Ascending aorta (tissue), 2 donors: ENCODE data around the gene SORT1. TPM values are rescaled to one million over a fixed set of nuclear protein-coding genes. Genes with fewer than 3 reads are reported as not detected.

Source experiments
- DNase-seq, 2 donors: peaks; one replicate each; pipeline ENCODE4 v3.0.0-alpha.2; 2019; ENCODE audit warnings: low spot score in 2 of 2
- H3K27ac ChIP-seq, 2 donors: fragments of 200-600 bp; sonication (generic); one replicate each; pipeline ENCODE4 v1.5.1; 2016 to 2017; ENCODE audit warnings: mild to moderate bottlenecking in 1 of 2
- H3K27me3 ChIP-seq: fragments of 200-600 bp; sonication (generic); one replicate; pipeline ENCODE4 v1.5.1; 2017
- H3K36me3 ChIP-seq, 2 donors: fragments of 200-600 bp; sonication (generic); one replicate each; pipeline ENCODE4 v1.5.1; 2016
- H3K4me1 ChIP-seq, 2 donors: fragments of 200-600 bp; sonication (generic); one replicate each; pipeline ENCODE4 v1.5.1; 2016 to 2017; ENCODE audit warnings: mild to moderate bottlenecking in 1 of 2
- H3K4me3 ChIP-seq, 2 donors: fragments of 200-600 bp; sonication (generic); one replicate each; pipeline ENCODE4 v1.5.1; 2016 to 2017; ENCODE audit warnings: mild to moderate bottlenecking in 1 of 2
- H3K9me3 ChIP-seq, 2 donors: fragments of 200-600 bp; sonication (generic); one replicate each; pipeline ENCODE4 v1.5.1; 2016
- intact Hi-C: fragments of 100-400 bp; cut with DNase I; formaldehyde crosslinking; loops from one replicate; pipeline ENCODE4 v1.15.1; 2023
- total RNA-seq: library from RNA; depleted of rRNA; stranded (reverse); fragments of >200 nt; gene quantifications from one replicate; pipeline ENCODE4 v1.1.0, GENCODE V29; 2016
- TF ChIP-seq, protein P1 (sequence below), 3 experiments: fragments of 200-600 bp in 2 of 3; fragments of 450-650 bp in 1 of 3; sonication (generic) in 2 of 3; IDR thresholded peaks; one replicate each; pipeline ENCODE4 v1.5.1; 2016 to 2019; ENCODE audit warnings: antibody characterized with exemption in 3 of 3, mild to moderate bottlenecking in 1 of 3, moderate library complexity in 1 of 3

Gene SORT1
- total RNA-seq, 1 donor from 2014 or later = 111 TPM

DNA sequence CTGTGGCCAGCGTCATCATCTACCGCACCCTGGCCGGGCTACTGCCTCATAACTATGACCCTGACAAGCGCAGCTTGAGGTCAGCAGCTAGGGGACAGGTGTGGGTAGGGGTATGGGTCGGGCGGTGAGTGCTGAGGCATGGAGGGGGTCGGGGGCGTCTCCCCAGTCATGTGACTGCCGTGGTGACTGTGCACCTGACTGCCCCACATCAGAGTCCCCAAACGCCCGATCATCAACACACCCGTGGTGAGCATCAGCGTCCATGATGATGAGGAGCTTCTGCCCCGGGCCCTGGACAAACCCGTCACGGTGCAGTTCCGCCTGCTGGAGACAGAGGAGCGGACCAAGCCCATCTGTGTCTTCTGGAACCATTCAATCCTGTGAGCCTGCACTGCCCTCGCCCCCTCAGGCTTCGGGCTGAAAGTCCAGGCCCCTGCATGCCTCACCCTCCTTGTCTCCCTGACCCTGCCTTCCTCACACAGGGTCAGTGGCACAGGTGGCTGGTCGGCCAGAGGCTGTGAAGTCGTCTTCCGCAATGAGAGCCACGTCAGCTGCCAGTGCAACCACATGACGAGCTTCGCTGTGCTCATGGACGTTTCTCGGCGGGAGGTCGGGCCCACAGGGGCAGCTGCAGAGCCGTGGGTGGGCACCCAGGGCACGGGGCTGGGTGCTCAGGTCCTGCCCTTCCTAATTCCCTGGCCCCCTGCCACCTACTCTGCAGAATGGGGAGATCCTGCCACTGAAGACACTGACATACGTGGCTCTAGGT, 128.3 kb downstream of the SORT1 start:
- TF ChIP-seq, protein P1, sequence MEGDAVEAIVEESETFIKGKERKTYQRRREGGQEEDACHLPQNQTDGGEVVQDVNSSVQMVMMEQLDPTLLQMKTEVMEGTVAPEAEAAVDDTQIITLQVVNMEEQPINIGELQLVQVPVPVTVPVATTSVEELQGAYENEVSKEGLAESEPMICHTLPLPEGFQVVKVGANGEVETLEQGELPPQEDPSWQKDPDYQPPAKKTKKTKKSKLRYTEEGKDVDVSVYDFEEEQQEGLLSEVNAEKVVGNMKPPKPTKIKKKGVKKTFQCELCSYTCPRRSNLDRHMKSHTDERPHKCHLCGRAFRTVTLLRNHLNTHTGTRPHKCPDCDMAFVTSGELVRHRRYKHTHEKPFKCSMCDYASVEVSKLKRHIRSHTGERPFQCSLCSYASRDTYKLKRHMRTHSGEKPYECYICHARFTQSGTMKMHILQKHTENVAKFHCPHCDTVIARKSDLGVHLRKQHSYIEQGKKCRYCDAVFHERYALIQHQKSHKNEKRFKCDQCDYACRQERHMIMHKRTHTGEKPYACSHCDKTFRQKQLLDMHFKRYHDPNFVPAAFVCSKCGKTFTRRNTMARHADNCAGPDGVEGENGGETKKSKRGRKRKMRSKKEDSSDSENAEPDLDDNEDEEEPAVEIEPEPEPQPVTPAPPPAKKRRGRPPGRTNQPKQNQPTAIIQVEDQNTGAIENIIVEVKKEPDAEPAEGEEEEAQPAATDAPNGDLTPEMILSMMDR (IDR thresholded peaks at IDR 0.05) = no peak
- Histone ChIP-seq H3K9me3 (no peaks in the 10 kb centered on the region), H3K27me3 (no peaks in the 10 kb centered on the region), H3K27ac (no peak overlapping the region), H3K4me1 (no peaks in the 10 kb centered on the region), H3K4me3 (no peak overlapping the region), H3K36me3 (peaks cover 4 to 5% of the 10 kb centered on the region in 2 donors)
- intact Hi-C loops = no loop called here
- DNase-seq = no peak

DNA sequence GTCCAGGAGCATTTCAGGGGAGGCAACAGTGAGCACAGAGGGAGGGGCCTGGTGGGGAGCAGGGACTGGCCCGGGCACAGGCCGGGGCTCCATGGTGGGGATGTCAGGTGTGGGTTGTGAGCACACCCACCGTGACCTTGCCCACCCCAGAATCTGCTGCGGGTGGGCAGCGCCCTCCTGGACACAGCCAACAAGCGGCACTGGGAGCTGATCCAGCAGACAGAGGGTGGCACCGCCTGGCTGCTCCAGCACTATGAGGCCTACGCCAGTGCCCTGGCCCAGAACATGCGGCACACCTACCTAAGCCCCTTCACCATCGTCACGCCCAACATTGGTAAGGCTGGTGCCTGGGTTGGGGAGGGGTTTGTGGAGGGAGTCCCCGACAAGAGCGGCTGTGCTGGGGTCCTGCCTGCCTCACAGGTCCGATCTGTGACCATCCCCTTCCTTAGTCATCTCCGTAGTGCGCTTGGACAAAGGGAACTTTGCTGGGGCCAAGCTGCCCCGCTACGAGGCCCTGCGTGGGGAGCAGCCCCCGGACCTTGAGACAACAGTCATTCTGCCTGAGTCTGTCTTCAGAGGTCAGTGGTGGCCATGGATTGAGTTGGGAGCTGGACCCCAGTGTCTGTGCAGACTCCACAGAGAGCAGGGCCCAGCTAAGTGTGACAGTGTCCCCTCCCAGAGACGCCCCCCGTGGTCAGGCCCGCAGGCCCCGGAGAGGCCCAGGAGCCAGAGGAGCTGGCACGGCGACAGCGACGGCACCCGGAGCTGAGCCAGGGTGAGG, 129.1 kb downstream of the SORT1 start:
- Histone ChIP-seq H3K9me3 (no peaks in the 10 kb centered on the region), H3K36me3 (peaks cover 4 to 5% of the 10 kb centered on the region in 2 donors), H3K4me1 (no peaks in the 10 kb centered on the region), H3K27ac (no peak overlapping the region), H3K4me3 (no peak overlapping the region), H3K27me3 (no peaks in the 10 kb centered on the region)
- DNase-seq = no peak
- TF ChIP-seq, protein P1 (IDR thresholded peaks at IDR 0.05) = no peak
- intact Hi-C loops = no loop called here

DNA sequence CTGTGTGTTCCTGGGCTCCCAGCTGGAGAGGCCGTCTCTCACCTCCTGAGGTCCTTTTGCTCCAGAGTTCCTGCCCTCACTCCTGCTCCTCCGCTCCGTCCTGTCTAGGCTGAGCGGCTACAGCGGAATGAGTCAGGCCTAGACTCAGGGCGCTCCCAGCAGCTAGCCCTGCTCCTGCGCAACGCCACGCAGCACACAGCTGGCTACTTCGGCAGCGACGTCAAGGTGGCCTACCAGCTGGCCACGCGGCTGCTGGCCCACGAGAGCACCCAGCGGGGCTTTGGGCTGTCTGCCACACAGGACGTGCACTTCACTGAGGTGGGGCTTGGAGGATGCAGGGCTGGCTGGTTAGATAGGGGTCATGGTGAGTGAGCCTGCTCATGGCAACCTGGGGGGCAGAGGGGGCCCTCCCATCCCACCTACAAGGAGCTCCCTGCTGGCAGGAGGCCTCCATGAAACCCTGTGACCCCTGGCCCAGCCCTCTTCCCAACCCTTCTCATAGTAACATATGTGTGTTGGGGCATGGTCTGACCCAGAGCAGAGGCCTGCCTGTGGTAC, 129.9 kb downstream of the SORT1 start:
- no peaks in the 10 kb centered on the region for H3K27me3 ChIP-seq
- H3K9me3 ChIP-seq = no peaks in the 10 kb centered on the region
- intact Hi-C loops = no loop called here
- H3K4me1 ChIP-seq = no peaks in the 10 kb centered on the region
- TF ChIP-seq, protein P1 (IDR thresholded peaks at IDR 0.05) = no peak
- no peak overlapping the region for H3K27ac ChIP-seq
- peaks cover 4 to 5% of the 10 kb centered on the region in 2 donors for H3K36me3 ChIP-seq
- no peak for DNase-seq
- H3K4me3 ChIP-seq = no peak overlapping the region

DNA sequence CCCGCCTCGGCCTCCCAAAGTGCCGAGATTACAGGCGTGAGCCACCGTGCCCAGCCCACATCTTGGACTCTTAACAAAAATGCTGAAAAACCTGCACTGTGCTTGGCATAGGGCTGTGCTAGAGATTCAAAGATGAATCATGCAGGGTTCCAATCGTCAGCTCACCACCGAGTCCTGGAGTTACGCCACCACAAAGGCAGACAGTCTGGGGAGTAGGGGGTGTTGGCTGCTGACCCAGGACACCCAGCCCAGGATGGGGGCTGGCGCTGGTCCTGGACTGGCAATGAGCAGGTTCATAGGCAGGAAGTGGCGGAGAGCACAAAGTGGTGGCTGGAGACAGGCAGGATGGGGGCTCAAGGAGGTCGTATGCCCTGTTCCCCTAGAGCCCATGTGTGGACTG, 130.8 kb downstream of the SORT1 start:
- TF ChIP-seq, protein P1 (IDR thresholded peaks at IDR 0.05) = no peak
- H3K36me3 ChIP-seq = peaks cover 4 to 5% of the 10 kb centered on the region in 2 donors
- H3K27ac ChIP-seq = no peak overlapping the region
- no peaks in the 10 kb centered on the region for H3K27me3 ChIP-seq
- H3K4me3 ChIP-seq = no peak overlapping the region
- intact Hi-C loops = no loop called here
- no peaks in the 10 kb centered on the region for H3K4me1 ChIP-seq
- H3K9me3 ChIP-seq = no peaks in the 10 kb centered on the region
- DNase-seq = no peak

DNA sequence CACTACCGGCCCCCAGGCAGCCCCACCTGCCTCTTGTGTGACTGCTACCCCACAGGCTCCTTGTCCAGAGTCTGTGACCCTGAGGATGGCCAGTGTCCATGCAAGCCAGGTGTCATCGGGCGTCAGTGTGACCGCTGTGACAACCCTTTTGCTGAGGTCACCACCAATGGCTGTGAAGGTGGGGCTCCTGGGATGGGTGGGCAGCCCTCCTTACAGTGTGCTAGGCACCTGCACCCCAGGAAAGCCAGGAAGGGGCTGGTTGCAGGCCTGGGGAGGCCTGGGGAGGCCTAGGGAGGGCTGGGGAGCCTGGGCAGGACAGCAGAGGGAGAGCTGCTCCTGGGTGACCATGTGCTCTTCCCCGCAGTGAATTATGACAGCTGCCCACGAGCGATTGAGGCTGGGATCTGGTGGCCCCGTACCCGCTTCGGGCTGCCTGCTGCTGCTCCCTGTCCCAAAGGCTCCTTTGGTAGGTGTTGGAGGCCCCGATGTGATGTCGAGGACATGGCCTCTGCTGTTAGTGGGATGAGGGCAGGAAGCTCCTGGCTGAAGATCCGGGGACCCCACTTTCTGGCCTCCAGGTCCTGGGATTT, 131.9 kb downstream of the SORT1 start:
- Histone ChIP-seq H3K9me3 (no peaks in the 10 kb centered on the region), H3K36me3 (peaks cover 4 to 5% of the 10 kb centered on the region in 2 donors), H3K27me3 (no peaks in the 10 kb centered on the region), H3K4me3 (no peak overlapping the region), H3K27ac (no peak overlapping the region), H3K4me1 (no peaks in the 10 kb centered on the region)
- DNase-seq = no peak
- intact Hi-C loops = no loop called here
- TF ChIP-seq, protein P1 (IDR thresholded peaks at IDR 0.05) = no peak
